Hepatocyte (in vitro differentiated cells): ENCODE data around the gene RANBP1.

Source experiments
- CTCF ChIP-seq: fragments of 200-600 bp; sonication (generic); IDR thresholded peaks from 2 replicates; pipeline ENCODE4 v1.5.1; 2016; ENCODE audit warnings: antibody characterized with exemption, mild to moderate bottlenecking; ENCODE audit not compliant: poor library complexity
- EZH2 ChIP-seq: fragments of 200-600 bp; sonication (generic); IDR thresholded peaks from 2 replicates; pipeline ENCODE4 v1.6.1; 2016; ENCODE audit warnings: antibody characterized with exemption, mild to moderate bottlenecking, borderline replicate concordance
- EZH2phosphoT487 ChIP-seq: fragments of 200-600 bp; sonication (generic); IDR thresholded peaks from one replicate; pipeline ENCODE4 v1.6.1; 2018; ENCODE audit warnings: antibody characterized with exemption, mild to moderate bottlenecking, low read depth, moderate library complexity; ENCODE audit not compliant: unreplicated experiment, severe bottlenecking

GRCh38 chr22:20102203-20102780 is 13.6 kb upstream of the RANBP1 start:
- TF ChIP-seq EZH2 = no peak
- no peak for TF ChIP-seq CTCF
- TF ChIP-seq EZH2phosphoT487 = no peak
